ENCODE results near the gene C1QTNF8.
"Not testable (repeated sequence)": the region's sequence is repeated elsewhere in the genome, so short reads cannot be mapped to it uniquely, and the experiment has no call there.

The C1QTNF8 gene

GRCh38 chr16:1092685-1093283, 3.3 kb downstream of the C1QTNF8 start:
- not testable (repeated sequence) for FAIRE-seq

- no peak for FAIRE-seq
Measured at GRCh38 chr16:1091992-1092552, 4.0 kb downstream of the C1QTNF8 start.

- FAIRE-seq: no peak
Measured at GRCh38 chr16:1090620-1091587, 5.1 kb downstream of the C1QTNF8 start.

- FAIRE-seq: no peak
Measured at GRCh38 chr16:1089822-1090619, 6.0 kb downstream of the C1QTNF8 start.

- no peak for FAIRE-seq
Measured at GRCh38 chr16:1089439-1089821, 6.6 kb downstream of the C1QTNF8 start.

GRCh38 chr16:1088295-1089170, 7.5 kb downstream of the C1QTNF8 start:
- FAIRE-seq: no peak

GRCh38 chr16:1086443-1086842, 9.6 kb downstream of the C1QTNF8 start:
- FAIRE-seq: not testable (repeated sequence)

GRCh38 chr16:1084971-1085370, 11.1 kb downstream of the C1QTNF8 start:
- FAIRE-seq: no peak

GRCh38 chr16:1082952-1083675, 12.9 kb downstream of the C1QTNF8 start:
- FAIRE-seq: no peak

- FAIRE-seq: no peak
Measured at GRCh38 chr16:1082266-1082951, 13.6 kb downstream of the C1QTNF8 start.

- FAIRE-seq: no peak
Measured at GRCh38 chr16:1081734-1082265, 14.2 kb downstream of the C1QTNF8 start.

GRCh38 chr16:1080801-1081733, 15.0 kb downstream of the C1QTNF8 start:
- no peak for FAIRE-seq

- FAIRE-seq: no peak
Measured at GRCh38 chr16:1079786-1080525, 16.1 kb downstream of the C1QTNF8 start.

GRCh38 chr16:1079341-1079740, 16.7 kb downstream of the C1QTNF8 start:
- no peak for FAIRE-seq

GRCh38 chr16:1078579-1079021, 17.4 kb downstream of the C1QTNF8 start:
- no peak for FAIRE-seq

- FAIRE-seq: no peak
Measured at GRCh38 chr16:1077877-1078578, 18.0 kb downstream of the C1QTNF8 start.

GRCh38 chr16:1076801-1077576, 19.1 kb downstream of the C1QTNF8 start:
- no peak for FAIRE-seq

Measured in endometrium (tissue), 2 donors.